ENCODE measurements around the gene CFAP46.
A peak's percentile ranks its signal among the peaks of the same experiment; 100 is the strongest.
"Not testable (repeated sequence)": the region's sequence is repeated elsewhere in the genome, so short reads cannot be mapped to it uniquely, and the experiment has no call there.

CFAP46 gene

GRCh38 chr10:132788180-132788830, 154.1 kb downstream of the CFAP46 start:
- DNase-seq (ENCODE audit: low spot score) = no peak

- DNase-seq (ENCODE audit: low spot score) = no peak
These were observed 154.7 kb downstream of the CFAP46 start for GRCh38 chr10:132787495-132788179.

- no peak for DNase-seq (ENCODE audit: low spot score)
These were observed 155.4 kb downstream of the CFAP46 start for GRCh38 chr10:132786884-132787494.

GRCh38 chr10:132786476-132786883, 155.9 kb downstream of the CFAP46 start:
- no peak for DNase-seq (ENCODE audit: low spot score)

- DNase-seq (ENCODE audit: low spot score) = peak; percentile 64
These were observed 156.5 kb downstream of the CFAP46 start, which contains the start of gene NKX6-2 for GRCh38 chr10:132785723-132786475. TSS of gene NKX6-2 (minus strand) at chr10:132786147. CDS start at chr10:132785948, 199 bp downstream.

- DNase-seq (ENCODE audit: low spot score) = no peak
These were observed 157.3 kb downstream of the CFAP46 start for GRCh38 chr10:132784866-132785722.

- no peak for DNase-seq (ENCODE audit: low spot score)
These were observed 158.2 kb downstream of the CFAP46 start for GRCh38 chr10:132783940-132784865.

- no peak for DNase-seq (ENCODE audit: low spot score)
These were observed 159.0 kb downstream of the CFAP46 start for GRCh38 chr10:132783165-132783939.

- DNase-seq (ENCODE audit: low spot score) = no peak
These were observed 160.8 kb downstream of the CFAP46 start for GRCh38 chr10:132781556-132781955.

GRCh38 chr10:132780356-132780755, 162.0 kb downstream of the CFAP46 start:
- no peak for DNase-seq (ENCODE audit: low spot score)

- no peak for DNase-seq (ENCODE audit: low spot score)
These were observed 162.6 kb downstream of the CFAP46 start for GRCh38 chr10:132779549-132780294.

GRCh38 chr10:132777441-132777840, 164.9 kb downstream of the CFAP46 start:
- DNase-seq (ENCODE audit: low spot score) = no peak

- DNase-seq (ENCODE audit: low spot score) = no peak
These were observed 165.5 kb downstream of the CFAP46 start for GRCh38 chr10:132776821-132777220.

- no peak for DNase-seq (ENCODE audit: low spot score)
These were observed 166.2 kb downstream of the CFAP46 start for GRCh38 chr10:132776186-132776585.

- DNase-seq (ENCODE audit: low spot score) = peak; percentile 99
These were observed 167.2 kb downstream of the CFAP46 start for GRCh38 chr10:132774902-132775863.

GRCh38 chr10:132774181-132774901, 168.0 kb downstream of the CFAP46 start:
- no peak for DNase-seq (ENCODE audit: low spot score)

GRCh38 chr10:132772816-132773215, 169.6 kb downstream of the CFAP46 start:
- not testable (repeated sequence) for DNase-seq (ENCODE audit: low spot score)

All from putamen (tissue), 1 donor.